ENCODE data around the gene XYLT1. TPM values are rescaled to one million over a fixed set of nuclear protein-coding genes. Genes with fewer than 3 reads are reported as not detected.

The XYLT1 gene
- total RNA-seq, 2 donors from 2014 or later, result 6.0 to 15.2 TPM

DNA sequence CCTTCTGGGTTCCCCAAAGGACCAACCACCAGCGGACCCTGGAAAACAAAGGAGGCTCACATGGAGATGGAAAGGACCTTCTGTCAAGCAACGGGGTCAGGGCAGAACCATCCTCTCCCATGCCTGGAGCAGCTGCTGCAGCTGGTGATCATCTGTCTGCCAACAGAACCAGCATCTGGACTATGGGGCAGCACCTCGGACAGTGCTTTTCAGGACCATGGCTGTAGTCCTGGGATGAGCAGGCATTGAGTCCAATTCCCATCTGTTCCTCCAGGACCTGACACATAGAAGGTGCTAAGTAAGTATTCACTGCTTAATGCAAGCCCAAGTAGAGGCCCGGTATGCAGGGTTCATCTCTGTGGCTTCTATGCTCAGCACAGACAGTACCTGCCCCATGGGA is 304.7 kb downstream of the XYLT1 start:
- Histone ChIP-seq H3K27me3 (no peaks in the 10 kb centered on the region), H3K4me1 (peaks cover 2% of the 10 kb centered on the region), H3K9me3 (no peaks in the 10 kb centered on the region), H3K36me3 (replicated peaks in 1 of 2; ENCODE audit: insufficient read depth in 1 of 2, low read depth in 2 of 2) (no peaks in the 10 kb centered on the region), H3K27ac (no peak overlapping the region), H3K4me3 (no peak overlapping the region)
- no peak for ATAC-seq
- no peak for DNase-seq
- 86 to 89% methylated on average over 2 to 4 of the region's 4 CpGs for WGBS, 2 donors
- intact Hi-C loops (cut with DNase I), result loop anchor here (10.0 kb wide), 1 partner anchor 81 kb away; no protein-coding TSS in a partner anchor
- TF ChIP-seq POLR2A (IDR thresholded peaks at IDR 0.05), result no peak
- TF ChIP-seq, protein P1, sequence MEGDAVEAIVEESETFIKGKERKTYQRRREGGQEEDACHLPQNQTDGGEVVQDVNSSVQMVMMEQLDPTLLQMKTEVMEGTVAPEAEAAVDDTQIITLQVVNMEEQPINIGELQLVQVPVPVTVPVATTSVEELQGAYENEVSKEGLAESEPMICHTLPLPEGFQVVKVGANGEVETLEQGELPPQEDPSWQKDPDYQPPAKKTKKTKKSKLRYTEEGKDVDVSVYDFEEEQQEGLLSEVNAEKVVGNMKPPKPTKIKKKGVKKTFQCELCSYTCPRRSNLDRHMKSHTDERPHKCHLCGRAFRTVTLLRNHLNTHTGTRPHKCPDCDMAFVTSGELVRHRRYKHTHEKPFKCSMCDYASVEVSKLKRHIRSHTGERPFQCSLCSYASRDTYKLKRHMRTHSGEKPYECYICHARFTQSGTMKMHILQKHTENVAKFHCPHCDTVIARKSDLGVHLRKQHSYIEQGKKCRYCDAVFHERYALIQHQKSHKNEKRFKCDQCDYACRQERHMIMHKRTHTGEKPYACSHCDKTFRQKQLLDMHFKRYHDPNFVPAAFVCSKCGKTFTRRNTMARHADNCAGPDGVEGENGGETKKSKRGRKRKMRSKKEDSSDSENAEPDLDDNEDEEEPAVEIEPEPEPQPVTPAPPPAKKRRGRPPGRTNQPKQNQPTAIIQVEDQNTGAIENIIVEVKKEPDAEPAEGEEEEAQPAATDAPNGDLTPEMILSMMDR (IDR thresholded peaks at IDR 0.05), result no peak

GRCh38 chr16:17162560-17162959 is 308.2 kb downstream of the XYLT1 start:
- ATAC-seq (no peak), DNase-seq (no peak)
- Histone ChIP-seq H3K36me3 (replicated peaks in 1 of 2; ENCODE audit: insufficient read depth in 1 of 2, low read depth in 2 of 2) (no peaks in the 10 kb centered on the region), H3K27me3 (no peaks in the 10 kb centered on the region), H3K27ac (no peak overlapping the region), H3K4me3 (no peak overlapping the region), H3K4me1 (no peaks in the 10 kb centered on the region), H3K9me3 (no peaks in the 10 kb centered on the region)
- WGBS, 2 donors, result 80 to 91% methylated on average over 3 of the region's 3 CpGs
- no peak for TF ChIP-seq POLR2A (IDR thresholded peaks at IDR 0.05)
- TF ChIP-seq, protein P1 (IDR thresholded peaks at IDR 0.05), result no peak
- intact Hi-C loops (cut with DNase I), result loop anchor here (10.0 kb wide), 1 partner anchor 78 kb away; no protein-coding TSS in a partner anchor

DNA sequence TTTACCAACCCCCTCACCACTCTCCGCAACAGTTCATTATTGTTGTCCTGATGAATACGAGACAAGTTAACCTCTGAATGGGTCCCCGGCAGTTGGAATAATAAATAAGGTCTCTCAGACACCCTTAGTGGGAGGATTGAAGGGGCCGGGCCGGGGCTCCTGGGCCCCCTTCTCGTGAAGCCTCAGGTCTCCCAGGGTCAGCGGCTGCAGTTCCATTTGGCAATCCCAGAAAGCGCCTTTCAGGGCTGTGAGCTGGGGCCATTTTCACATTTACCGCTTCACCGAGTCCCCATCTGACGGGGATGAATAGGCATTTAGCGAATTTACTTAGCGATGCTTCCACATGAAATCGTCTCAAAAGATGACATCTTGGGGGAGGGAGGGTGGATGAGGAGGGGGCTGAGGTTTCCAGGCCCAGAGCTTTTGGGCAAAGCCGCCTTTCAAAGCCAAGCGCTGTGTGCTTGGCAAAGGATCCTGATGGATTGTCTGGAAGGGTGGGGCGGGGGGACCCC is 309.8 kb downstream of the XYLT1 start:
- H3K27me3 ChIP-seq, result no peaks in the 10 kb centered on the region
- H3K4me3 ChIP-seq, result no peak overlapping the region
- H3K9me3 ChIP-seq, result no peaks in the 10 kb centered on the region
- intact Hi-C loops (cut with DNase I), result loop anchor here (10.0 kb wide), 1 partner anchor 76 kb away; no protein-coding TSS in a partner anchor
- H3K36me3 ChIP-seq (replicated peaks in 1 of 2; ENCODE audit: insufficient read depth in 1 of 2, low read depth in 2 of 2), result no peaks in the 10 kb centered on the region
- ATAC-seq (no peak), DNase-seq (no peak)
- 82 to 85% methylated on average over 16 to 17 of the region's 17 CpGs for WGBS, 2 donors
- no peaks in the 10 kb centered on the region for H3K4me1 ChIP-seq
- no peak for TF ChIP-seq POLR2A (IDR thresholded peaks at IDR 0.05)
- TF ChIP-seq, protein P1 (IDR thresholded peaks at IDR 0.05), result no peak
- H3K27ac ChIP-seq, result no peak overlapping the region

DNA sequence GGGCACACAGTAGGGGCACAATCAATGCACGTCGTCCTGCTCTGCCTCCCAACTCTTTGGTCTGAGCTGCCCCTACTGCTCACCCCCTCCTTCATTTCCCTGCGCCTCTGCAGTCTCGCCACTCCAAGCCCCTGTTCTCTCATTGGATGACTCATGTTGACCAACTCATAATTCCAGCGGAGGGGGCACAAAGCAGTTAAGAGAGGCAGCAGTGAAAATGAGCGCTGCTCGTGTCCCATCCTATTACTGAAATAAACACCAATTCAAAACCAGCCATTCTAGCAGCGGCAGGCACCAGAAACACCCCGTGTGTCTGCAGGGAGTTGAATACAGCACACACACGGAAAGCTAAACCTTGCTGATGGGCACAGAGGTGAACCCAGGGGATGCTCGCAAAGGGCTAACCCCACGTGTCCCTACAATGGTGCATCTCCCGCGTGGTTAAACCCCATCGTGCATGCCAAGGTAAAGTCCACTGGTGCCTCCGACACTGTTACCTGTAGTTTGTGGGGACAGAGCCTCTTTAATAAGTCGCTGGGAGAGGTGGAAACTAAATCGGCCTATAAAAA is 310.4 kb downstream of the XYLT1 start:
- Histone ChIP-seq H3K9me3 (no peaks in the 10 kb centered on the region), H3K27ac (no peak overlapping the region), H3K27me3 (no peaks in the 10 kb centered on the region), H3K36me3 (replicated peaks in 1 of 2; ENCODE audit: insufficient read depth in 1 of 2, low read depth in 2 of 2) (no peaks in the 10 kb centered on the region), H3K4me3 (no peak overlapping the region), H3K4me1 (no peaks in the 10 kb centered on the region)
- DNase-seq (no peak), ATAC-seq (no peak)
- 76 to 85% methylated on average over 18 of the region's 18 CpGs for WGBS, 2 donors
- intact Hi-C loops (cut with DNase I), result loop anchor here (10.0 kb wide), 1 partner anchor 76 kb away; no protein-coding TSS in a partner anchor
- TF ChIP-seq, protein P1 (IDR thresholded peaks at IDR 0.05), result no peak
- no peak for TF ChIP-seq POLR2A (IDR thresholded peaks at IDR 0.05)

DNA sequence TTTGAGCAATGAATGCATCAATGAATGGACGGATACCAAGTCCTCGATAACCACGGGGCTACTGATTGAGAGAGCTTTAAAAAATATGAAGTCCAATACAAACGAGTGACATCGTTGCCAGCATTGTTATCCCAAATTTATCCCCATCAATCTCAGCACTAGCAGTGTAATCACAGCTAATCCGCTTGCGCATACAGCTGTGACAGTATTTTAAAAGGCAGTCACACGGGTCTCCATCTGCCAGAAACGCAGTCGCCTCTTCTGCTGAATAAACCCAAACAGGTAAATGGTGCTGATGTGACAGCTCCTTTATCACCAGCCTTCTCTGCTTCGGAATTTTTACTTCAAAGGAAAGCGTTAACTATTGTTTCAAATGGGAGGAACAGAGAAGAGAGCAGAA is 311.1 kb downstream of the XYLT1 start:
- Histone ChIP-seq H3K27me3 (no peaks in the 10 kb centered on the region), H3K4me3 (no peak overlapping the region), H3K9me3 (no peaks in the 10 kb centered on the region), H3K36me3 (replicated peaks in 1 of 2; ENCODE audit: insufficient read depth in 1 of 2, low read depth in 2 of 2) (no peaks in the 10 kb centered on the region), H3K4me1 (no peaks in the 10 kb centered on the region), H3K27ac (no peak overlapping the region)
- WGBS, 2 donors, result 78 to 81% methylated on average over 12 of the region's 12 CpGs
- TF ChIP-seq, protein P1 (IDR thresholded peaks at IDR 0.05), result no peak
- TF ChIP-seq POLR2A (IDR thresholded peaks at IDR 0.05), result no peak
- ATAC-seq (no peak), DNase-seq (no peak)
- intact Hi-C loops (cut with DNase I), result loop anchor here (10.0 kb wide), 1 partner anchor 75 kb away; no protein-coding TSS in a partner anchor
